ENCODE data around the gene KIF16B. TPM values are rescaled to one million over a fixed set of nuclear protein-coding genes. Genes with fewer than 3 reads are reported as not detected.

Gene KIF16B
- total RNA-seq, 1 donor from 2014 or later: 7.1 TPM

DNA sequence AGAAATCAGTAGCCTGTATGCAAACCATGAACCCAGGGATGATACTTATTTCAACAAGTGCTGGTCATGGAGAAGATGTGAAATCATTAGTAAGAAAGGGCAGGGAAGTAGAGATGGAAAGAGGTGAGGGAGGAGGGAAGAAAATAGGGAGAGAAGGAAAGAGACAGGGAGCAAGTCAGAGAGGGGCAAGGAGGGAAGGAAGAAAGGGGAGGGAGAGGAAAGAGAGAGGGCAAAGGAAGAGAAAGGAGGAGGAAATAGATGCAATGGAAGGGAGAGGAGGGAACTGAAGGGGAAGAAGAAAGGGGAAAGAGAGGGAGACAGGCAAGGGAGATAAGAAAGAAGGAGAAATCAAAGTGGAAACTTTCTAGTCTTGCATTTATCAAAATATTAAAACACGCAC is 195.1 kb downstream of the KIF16B start:
- no peak overlapping the region for H3K4me3 ChIP-seq (ENCODE audit: low read depth, low read length)
- no peak for DNase-seq (ENCODE audit: low read depth)
- TF ChIP-seq CTCF (IDR thresholded peaks at IDR 0.05; ENCODE audit: insufficient read depth, low read length, poor library complexity, severe bottlenecking): no peak
- no peaks in the 10 kb centered on the region for H3K27me3 ChIP-seq (ENCODE audit: control insufficient read depth, insufficient read depth, low read length)
- H3K36me3 ChIP-seq (ENCODE audit: control insufficient read depth, insufficient read depth, low read length): no peaks in the 10 kb centered on the region

DNA sequence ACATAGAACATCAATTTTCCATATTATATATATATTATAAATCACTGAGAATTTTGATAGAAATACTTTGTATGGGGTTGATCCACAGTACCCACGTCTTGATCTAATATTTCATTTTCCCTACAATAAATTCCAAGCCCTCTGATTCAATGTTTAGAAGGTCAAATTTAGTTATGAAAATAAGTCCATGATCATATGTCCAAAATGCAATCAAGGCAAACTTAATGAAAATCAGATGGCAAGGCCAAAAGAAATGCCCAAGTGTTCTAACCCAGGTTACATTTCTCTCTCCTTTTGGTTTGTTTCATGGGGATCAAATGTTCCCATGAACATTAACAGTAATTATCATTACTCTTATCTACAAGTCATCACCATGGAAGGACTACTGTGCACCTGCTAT is 203.8 kb downstream of the KIF16B start:
- TF ChIP-seq CTCF (IDR thresholded peaks at IDR 0.05; ENCODE audit: insufficient read depth, low read length, poor library complexity, severe bottlenecking): no peak
- H3K36me3 ChIP-seq (ENCODE audit: control insufficient read depth, insufficient read depth, low read length): no peaks in the 10 kb centered on the region
- H3K27me3 ChIP-seq (ENCODE audit: control insufficient read depth, insufficient read depth, low read length): no peaks in the 10 kb centered on the region
- H3K4me3 ChIP-seq (ENCODE audit: low read depth, low read length): no peak overlapping the region
- DNase-seq (ENCODE audit: low read depth): no peak

GRCh38 chr20:16368645-16369292 is 204.5 kb downstream of the KIF16B start:
- H3K27me3 ChIP-seq (ENCODE audit: control insufficient read depth, insufficient read depth, low read length): no peaks in the 10 kb centered on the region
- H3K4me3 ChIP-seq (ENCODE audit: low read depth, low read length): no peak overlapping the region
- no peaks in the 10 kb centered on the region for H3K36me3 ChIP-seq (ENCODE audit: control insufficient read depth, insufficient read depth, low read length)
- TF ChIP-seq CTCF (IDR thresholded peaks at IDR 0.05; ENCODE audit: insufficient read depth, low read length, poor library complexity, severe bottlenecking): no peak
- DNase-seq (ENCODE audit: low read depth): no peak

DNA sequence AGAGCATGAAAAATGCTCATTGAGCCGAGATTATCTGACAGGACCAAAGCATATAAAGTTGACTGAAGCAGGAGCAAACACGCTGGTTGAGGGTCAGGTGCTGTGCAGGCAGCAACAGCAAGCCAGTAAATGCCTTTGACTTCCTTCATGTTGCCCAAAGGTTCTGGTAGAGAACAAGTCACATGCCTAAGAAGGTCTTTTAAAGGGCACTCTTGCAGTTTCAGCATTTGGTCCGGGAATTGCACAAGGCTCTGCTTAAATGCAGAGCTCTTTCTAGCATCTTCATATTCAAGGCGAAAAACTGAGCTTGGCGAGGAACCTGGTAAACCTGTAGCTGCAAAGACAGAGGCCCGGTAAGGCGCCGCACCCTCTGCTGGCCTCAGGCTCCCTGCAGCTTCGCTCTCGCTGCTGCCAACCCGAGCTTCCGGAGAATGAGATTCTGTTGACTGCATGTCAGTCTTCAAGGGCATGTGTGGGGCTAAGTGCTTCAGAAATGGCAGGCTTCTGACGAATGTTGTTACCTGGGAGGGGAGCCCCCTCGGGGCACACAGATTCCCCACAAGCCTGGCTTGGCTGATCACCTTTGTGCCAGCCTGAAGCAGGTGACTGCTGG is 205.2 kb downstream of the KIF16B start:
- H3K36me3 ChIP-seq (ENCODE audit: control insufficient read depth, insufficient read depth, low read length): no peaks in the 10 kb centered on the region
- no peak for TF ChIP-seq CTCF (IDR thresholded peaks at IDR 0.05; ENCODE audit: insufficient read depth, low read length, poor library complexity, severe bottlenecking)
- no peaks in the 10 kb centered on the region for H3K27me3 ChIP-seq (ENCODE audit: control insufficient read depth, insufficient read depth, low read length)
- H3K4me3 ChIP-seq (ENCODE audit: low read depth, low read length): no peak overlapping the region
- DNase-seq (ENCODE audit: low read depth): no peak

- Histone ChIP-seq H3K4me3 (ENCODE audit: low read depth, low read length) (no peak overlapping the region), H3K36me3 (ENCODE audit: control insufficient read depth, insufficient read depth, low read length) (no peaks in the 10 kb centered on the region), H3K27me3 (ENCODE audit: control insufficient read depth, insufficient read depth, low read length) (no peaks in the 10 kb centered on the region)
- no peak for DNase-seq (ENCODE audit: low read depth)
- TF ChIP-seq CTCF (IDR thresholded peaks at IDR 0.05; ENCODE audit: insufficient read depth, low read length, poor library complexity, severe bottlenecking): no peak
Observed at GRCh38 chr20:16366529-16366928, 206.7 kb downstream of the KIF16B start.

GRCh38 chr20:16364320-16364687 is 208.9 kb downstream of the KIF16B start:
- no peaks in the 10 kb centered on the region for H3K36me3 ChIP-seq (ENCODE audit: control insufficient read depth, insufficient read depth, low read length)

More at GRCh38 chr20:16364320-16364687, 208.9 kb downstream of the KIF16B start:
- Histone ChIP-seq H3K27me3 (ENCODE audit: control insufficient read depth, insufficient read depth, low read length) (no peaks in the 10 kb centered on the region), H3K4me3 (ENCODE audit: low read depth, low read length) (no peak overlapping the region)
- DNase-seq (ENCODE audit: low read depth): no peak
- no peak for TF ChIP-seq CTCF (IDR thresholded peaks at IDR 0.05; ENCODE audit: insufficient read depth, low read length, poor library complexity, severe bottlenecking)
